ENCODE data around the gene CHKB. TPM values are rescaled to one million over a fixed set of nuclear protein-coding genes. Genes with fewer than 3 reads are reported as not detected.

The CHKB gene
- total RNA-seq, 4 donors from 2014 or later: 20.7 to 43.5 (median 33.0) TPM

- Histone ChIP-seq H3K36me3 (no peaks in the 10 kb centered on the region), H3K27ac (replicated peaks in 1 of 4) (no peak overlapping the region), H3K27me3 (no peaks in the 10 kb centered on the region), H3K9me3 (no peaks in the 10 kb centered on the region), H3K4me3 (no peak overlapping the region), H3K4me1 (peaks cover 7 to 9% (median 8%) of the 10 kb centered on the region in 4 donors)
- TF ChIP-seq EP300 (IDR thresholded peaks at IDR 0.05) (no peak), POLR2AphosphoS5 (IDR thresholded peaks at IDR 0.05) (no peak), POLR2A (IDR thresholded peaks at IDR 0.05; ENCODE audit: low read depth) (no peak)
- TF ChIP-seq, protein P1, sequence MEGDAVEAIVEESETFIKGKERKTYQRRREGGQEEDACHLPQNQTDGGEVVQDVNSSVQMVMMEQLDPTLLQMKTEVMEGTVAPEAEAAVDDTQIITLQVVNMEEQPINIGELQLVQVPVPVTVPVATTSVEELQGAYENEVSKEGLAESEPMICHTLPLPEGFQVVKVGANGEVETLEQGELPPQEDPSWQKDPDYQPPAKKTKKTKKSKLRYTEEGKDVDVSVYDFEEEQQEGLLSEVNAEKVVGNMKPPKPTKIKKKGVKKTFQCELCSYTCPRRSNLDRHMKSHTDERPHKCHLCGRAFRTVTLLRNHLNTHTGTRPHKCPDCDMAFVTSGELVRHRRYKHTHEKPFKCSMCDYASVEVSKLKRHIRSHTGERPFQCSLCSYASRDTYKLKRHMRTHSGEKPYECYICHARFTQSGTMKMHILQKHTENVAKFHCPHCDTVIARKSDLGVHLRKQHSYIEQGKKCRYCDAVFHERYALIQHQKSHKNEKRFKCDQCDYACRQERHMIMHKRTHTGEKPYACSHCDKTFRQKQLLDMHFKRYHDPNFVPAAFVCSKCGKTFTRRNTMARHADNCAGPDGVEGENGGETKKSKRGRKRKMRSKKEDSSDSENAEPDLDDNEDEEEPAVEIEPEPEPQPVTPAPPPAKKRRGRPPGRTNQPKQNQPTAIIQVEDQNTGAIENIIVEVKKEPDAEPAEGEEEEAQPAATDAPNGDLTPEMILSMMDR (IDR thresholded peaks at IDR 0.05): no peak
- intact Hi-C loops (cut with DNase I): no loop called here
- 100% methylated on average over 1 of the region's 5 CpGs for WGBS
- DNase-seq (ENCODE audit: extremely low spot score): no peak
These were observed 4.8 kb upstream of the CHKB start for GRCh38 chr22:50587407-50587806.

GRCh38 chr22:50586416-50586815 lies 3.8 kb upstream of the CHKB start:
- intact Hi-C loops (cut with DNase I): no loop called here
- no peak for DNase-seq (ENCODE audit: extremely low spot score)
- Histone ChIP-seq H3K27ac (replicated peaks in 1 of 4) (no peak overlapping the region), H3K9me3 (no peaks in the 10 kb centered on the region), H3K27me3 (no peaks in the 10 kb centered on the region), H3K4me3 (no peak overlapping the region), H3K4me1 (peaks cover 12 to 17% (median 15%) of the 10 kb centered on the region in 4 donors), H3K36me3 (peaks cover 0 to 1% (median under 1%) of the 10 kb centered on the region in 4 donors)
- WGBS: 80% methylated on average over 5 of the region's 5 CpGs
- TF ChIP-seq EP300 (IDR thresholded peaks at IDR 0.05): no peak
- TF ChIP-seq POLR2A (IDR thresholded peaks at IDR 0.05; ENCODE audit: low read depth): no peak
- TF ChIP-seq, protein P1 (IDR thresholded peaks at IDR 0.05): no peak
- TF ChIP-seq POLR2AphosphoS5 (IDR thresholded peaks at IDR 0.05): no peak

- intact Hi-C loops (cut with DNase I): no loop called here
- Histone ChIP-seq H3K9me3 (no peaks in the 10 kb centered on the region), H3K4me1 (peaks cover 19 to 24% (median 21%) of the 10 kb centered on the region in 4 donors), H3K36me3 (peaks cover 0 to 8% (median 6%) of the 10 kb centered on the region in 4 donors), H3K27ac (replicated peaks in 1 of 4) (no peak overlapping the region), H3K4me3 (no peak overlapping the region), H3K27me3 (no peaks in the 10 kb centered on the region)
- DNase-seq (ENCODE audit: extremely low spot score): no peak
- WGBS: 91% methylated on average over 8 of the region's 8 CpGs
- TF ChIP-seq POLR2A (IDR thresholded peaks at IDR 0.05; ENCODE audit: low read depth) (no peak), POLR2AphosphoS5 (IDR thresholded peaks at IDR 0.05) (no peak), EP300 (IDR thresholded peaks at IDR 0.05) (no peak)
- TF ChIP-seq, protein P1 (IDR thresholded peaks at IDR 0.05): no peak
These were observed 3.1 kb upstream of the CHKB start for GRCh38 chr22:50585781-50586180.

GRCh38 chr22:50585238-50585637 lies 2.6 kb upstream of the CHKB start:
- peaks cover 0 to 12% (median 11%) of the 10 kb centered on the region in 4 donors for H3K36me3 ChIP-seq
- no peaks in the 10 kb centered on the region for H3K27me3 ChIP-seq
- no peak for DNase-seq (ENCODE audit: extremely low spot score)
- H3K4me1 ChIP-seq: peaks cover 19 to 27% (median 22%) of the 10 kb centered on the region in 4 donors
- intact Hi-C loops (cut with DNase I): no loop called here
- no peak overlapping the region for H3K27ac ChIP-seq (replicated peaks in 1 of 4)
- WGBS: 89% methylated on average over 3 of the region's 3 CpGs
- TF ChIP-seq POLR2AphosphoS5 (IDR thresholded peaks at IDR 0.05) (no peak), POLR2A (IDR thresholded peaks at IDR 0.05; ENCODE audit: low read depth) (no peak), EP300 (IDR thresholded peaks at IDR 0.05) (no peak)
- TF ChIP-seq, protein P1 (IDR thresholded peaks at IDR 0.05): no peak
- no peak overlapping the region for H3K4me3 ChIP-seq
- no peaks in the 10 kb centered on the region for H3K9me3 ChIP-seq

Measured in esophagus muscularis mucosa (tissue), 4 donors.